GM23248 (cell line): ENCODE measurements around the gene STK24. TPM values are rescaled to one million over a fixed set of nuclear protein-coding genes. Genes with fewer than 3 reads are reported as not detected.

Experiments used
- DNase-seq: peaks from one replicate; pipeline ENCODE4 v3.0.0-alpha.2; 2015
- H2AFZ ChIP-seq: fragments of 200-600 bp; sonication (generic); 2 replicates; pipeline ENCODE4 v1.6.1; 2016; ENCODE audit warnings: antibody characterized with exemption
- H3F3A ChIP-seq: fragments of 200-600 bp; sonication (generic); 2 replicates; pipeline ENCODE4 v1.6.1; 2016; ENCODE audit warnings: mild to moderate bottlenecking, antibody characterized with exemption, mixed run types; ENCODE audit not compliant: insufficient read depth
- H3K27ac ChIP-seq: fragments of 200-600 bp; sonication (generic); 2 replicates; pipeline ENCODE4 v1.5.1; 2016; ENCODE audit warnings: mild to moderate bottlenecking
- H3K27me3 ChIP-seq: fragments of 200-600 bp; sonication (generic); replicated peaks from 2 replicates; pipeline ENCODE4 v1.6.1; 2016; ENCODE audit warnings: mild to moderate bottlenecking; ENCODE audit not compliant: insufficient read depth
- H3K36me3 ChIP-seq: fragments of 200-600 bp; sonication (generic); 2 replicates; pipeline ENCODE4 v1.6.1; 2016; ENCODE audit warnings: low read depth, mild to moderate bottlenecking
- H3K4me1 ChIP-seq: fragments of 200-600 bp; sonication (generic); 2 replicates; pipeline ENCODE4 v1.6.1; 2016; ENCODE audit warnings: mild to moderate bottlenecking; ENCODE audit not compliant: insufficient read depth
- H3K4me2 ChIP-seq: fragments of 200-600 bp; sonication (generic); one replicate; pipeline ENCODE4 v1.6.1; 2016; ENCODE audit warnings: mild to moderate bottlenecking; ENCODE audit not compliant: unreplicated experiment
- H3K4me3 ChIP-seq: fragments of 200-600 bp; sonication (generic); 2 replicates; pipeline ENCODE4 v1.5.1; 2016; ENCODE audit warnings: mild to moderate bottlenecking
- H3K79me2 ChIP-seq: fragments of 200-600 bp; sonication (generic); 2 replicates; pipeline ENCODE4 v1.6.1; 2016; ENCODE audit warnings: mild to moderate bottlenecking; ENCODE audit not compliant: insufficient read depth
- H3K9ac ChIP-seq: fragments of 200-600 bp; sonication (generic); 2 replicates; pipeline ENCODE4 v1.6.1; 2016; ENCODE audit warnings: mild to moderate bottlenecking
- H3K9me2 ChIP-seq: fragments of 200-600 bp; sonication (generic); 2 replicates; pipeline ENCODE4 v1.6.1; 2016; ENCODE audit warnings: mixed run types, mild to moderate bottlenecking, moderate library complexity; ENCODE audit not compliant: insufficient read depth
- H3K9me3 ChIP-seq: fragments of 200-600 bp; sonication (generic); one replicate; pipeline ENCODE4 v1.6.1; 2017; ENCODE audit warnings: low read depth
- H4K20me1 ChIP-seq: fragments of 200-600 bp; sonication (generic); 2 replicates; pipeline ENCODE4 v1.6.0; 2016; ENCODE audit not compliant: insufficient read depth
- EZH2 ChIP-seq: fragments of 200-600 bp; sonication (generic); IDR thresholded peaks from 2 replicates; pipeline ENCODE4 v1.6.1; 2018; ENCODE audit warnings: antibody characterized with exemption, mild to moderate bottlenecking; ENCODE audit not compliant: insufficient read depth, poor library complexity, severe bottlenecking
- EZH2phosphoT487 ChIP-seq: fragments of 200-600 bp; sonication (generic); IDR thresholded peaks from 2 replicates; pipeline ENCODE4 v1.6.1; 2018; ENCODE audit warnings: antibody characterized with exemption, moderate library complexity, mild to moderate bottlenecking, low read depth; ENCODE audit not compliant: insufficient read depth
- whole genome bisulfite sequencing, 2 experiments: methylation state at CpG; one replicate each; pipeline ENCODE4 v1.1.6; 2015 to 2017; ENCODE audit warnings: low lambda C conversion rate in 2 of 2, low coverage in 1 of 2; ENCODE audit errors: missing lambda C conversion rate in 2 of 2; 5-methylcytosine and 5-hydroxymethylcytosine counted together
- in situ Hi-C: fragments of 300-500 bp; cut with MboI; formaldehyde crosslinking; loops from 2 replicates; pipeline ENCODE4 v1.15.0; 2020
- polyA plus RNA-seq: library from polyadenylated mRNA; unstranded; fragments of >200 nt; fragmentation: Nextera tagmentation; extraction: Ambion mirVana; gene quantifications from 2 replicates; pipeline ENCODE4 v1.2.1, GENCODE V29; 2016
- total RNA-seq: library from RNA; depleted of rRNA; stranded (reverse); fragments of >200 nt; shearing (Covaris generic); gene quantifications from 2 replicates; pipeline ENCODE4 v1.2.3, GENCODE V29; 2014

The STK24 gene
- total and polyA plus RNA-seq, 2 experiments from 2014 or later = 11.1 to 72.4 TPM

DNA sequence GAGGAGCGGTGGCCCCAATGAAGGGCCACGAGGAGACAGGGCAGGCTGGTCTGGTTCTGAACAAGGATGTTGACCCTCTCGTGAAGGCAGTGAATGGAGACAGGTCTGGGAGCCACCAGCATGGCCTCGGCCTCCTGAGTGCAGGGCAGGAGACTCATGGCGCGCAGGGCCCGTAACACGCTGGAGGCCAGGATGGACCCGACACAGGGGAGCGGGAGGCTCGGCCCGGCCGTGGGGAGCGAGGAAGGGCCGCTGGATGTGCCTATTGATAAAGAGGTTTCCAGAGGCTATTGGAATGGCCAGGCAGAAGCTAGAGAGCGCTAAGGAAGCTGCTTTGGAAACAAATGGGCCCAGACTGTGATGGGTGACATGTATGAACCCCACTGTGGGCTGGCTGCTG is 132.5 kb downstream of the STK24 start:
- in situ Hi-C loops = no loop called here

GRCh38 chr13:98443800-98444325 is 133.0 kb downstream of the STK24 start:
- H3K4me2 ChIP-seq = peak overlapping the region; percentile 58
- H3F3A ChIP-seq = peaks cover 16% of the 10 kb centered on the region; the same call in 1 of the 2 replicates
- no peaks in the 10 kb centered on the region for H3K9me2 ChIP-seq
- peak overlapping the region; percentile 98 for H3K27ac ChIP-seq
- peak overlapping the region; percentile 85 for H3K9ac ChIP-seq
- in situ Hi-C loops = no loop called here
- no peak overlapping the region for H3K4me3 ChIP-seq
- no peak for DNase-seq
- H3K79me2 ChIP-seq = no peaks in the 10 kb centered on the region; the same call in 1 of the 2 replicates
- H4K20me1 ChIP-seq = no peaks in the 10 kb centered on the region
- H3K4me1 ChIP-seq = peaks cover 18% of the 10 kb centered on the region; the same call in 1 of the 2 replicates
- H3K36me3 ChIP-seq = 0 out of 2 replicates have a peak, but pooled peaks cover 8% of the 10 kb centered on the region
- no peaks in the 10 kb centered on the region for H3K27me3 ChIP-seq
- peak overlapping the region; percentile 48; the same call in 1 of the 2 replicates for H2AFZ ChIP-seq
- H3K9me3 ChIP-seq = no peaks in the 10 kb centered on the region
- WGBS, 2 experiments = 66 to 76% methylated on average over 20 to 21 of the region's 21 CpGs
- no peak for TF ChIP-seq EZH2phosphoT487
- no peak for TF ChIP-seq EZH2

More for the DNA sequence above, 132.5 kb downstream of the STK24 start:
- no peak for TF ChIP-seq EZH2phosphoT487
- TF ChIP-seq EZH2 = no peak
- Histone ChIP-seq H2AFZ (no peak overlapping the region), H3K27me3 (no peaks in the 10 kb centered on the region), H3K79me2 (peaks cover under 1% of the 10 kb centered on the region), H3K4me2 (no peak overlapping the region), H3K9me3 (no peaks in the 10 kb centered on the region), H3K4me3 (no peak overlapping the region), H3K36me3 (0 out of 2 replicates have a peak, but pooled peaks cover 13% of the 10 kb centered on the region), H3K4me1 (peaks cover 18% of the 10 kb centered on the region; the same call in 1 of the 2 replicates), H3K9ac (peak overlapping the region; percentile 85), H4K20me1 (no peaks in the 10 kb centered on the region), H3K27ac (peak overlapping the region; percentile 98), H3K9me2 (no peaks in the 10 kb centered on the region), H3F3A (peaks cover 22% of the 10 kb centered on the region)
- DNase-seq = no peak
- WGBS, 2 experiments = 94 to 97% methylated on average over 13 to 16 of the region's 16 CpGs

- Histone ChIP-seq H3K4me3 (no peak overlapping the region), H3K9me2 (no peaks in the 10 kb centered on the region), H3K27me3 (no peaks in the 10 kb centered on the region), H3K27ac (peak overlapping the region; percentile 98), H2AFZ (peak overlapping the region; percentile 48; the same call in 1 of the 2 replicates), H3K79me2 (no peaks in the 10 kb centered on the region), H3K4me2 (peak overlapping the region; percentile 58), H4K20me1 (no peaks in the 10 kb centered on the region), H3K4me1 (peaks cover 18% of the 10 kb centered on the region; the same call in 1 of the 2 replicates), H3K9me3 (no peaks in the 10 kb centered on the region), H3K36me3 (0 out of 2 replicates have a peak, but pooled peaks cover 7% of the 10 kb centered on the region), H3K9ac (peak overlapping the region; percentile 85), H3F3A (peaks cover 11% of the 10 kb centered on the region; the same call in 1 of the 2 replicates)
- DNase-seq = peak; percentile 98
- in situ Hi-C loops = no loop called here
- TF ChIP-seq EZH2 (no peak), EZH2phosphoT487 (no peak)
- WGBS, 2 experiments = 1% methylated on average over 11 of the region's 11 CpGs
Observed at GRCh38 chr13:98443329-98443728, 133.6 kb downstream of the STK24 start.

GRCh38 chr13:98442391-98443230 is 134.3 kb downstream of the STK24 start:
- no peaks in the 10 kb centered on the region for H3K9me2 ChIP-seq
- H3K79me2 ChIP-seq = no peaks in the 10 kb centered on the region
- peaks cover 5% of the 10 kb centered on the region; the same call in 1 of the 2 replicates for H3F3A ChIP-seq
- in situ Hi-C loops = no loop called here
- H4K20me1 ChIP-seq = no peaks in the 10 kb centered on the region
- whole genome bisulfite sequencing, 2 experiments = 79% methylated on average over 27 of the region's 27 CpGs
- H3K9ac ChIP-seq = peak overlapping the region; percentile 85
- 0 out of 2 replicates have a peak, but pooled peaks cover 7% of the 10 kb centered on the region for H3K36me3 ChIP-seq
- peaks cover 18% of the 10 kb centered on the region; the same call in 1 of the 2 replicates for H3K4me1 ChIP-seq
- no peak for DNase-seq
- peak overlapping the region; percentile 98 for H3K27ac ChIP-seq
- no peak for TF ChIP-seq EZH2
- TF ChIP-seq EZH2phosphoT487 = no peak
- H3K4me3 ChIP-seq = no peak overlapping the region
- peak overlapping the region; percentile 34 for H3K4me2 ChIP-seq
- H2AFZ ChIP-seq = 0 out of 2 replicates have a peak overlapping the region, but pooled peaks have one; percentile 48
- H3K27me3 ChIP-seq = no peaks in the 10 kb centered on the region
- H3K9me3 ChIP-seq = no peaks in the 10 kb centered on the region
